Adrenal gland (tissue), 12 donors: Measurements from ENCODE around the gene DOHH. TPM values are rescaled to one million over a fixed set of nuclear protein-coding genes. Genes with fewer than 3 reads are reported as not detected.

Experiments
- DNase-seq, 7 donors: peaks; one replicate each; pipeline ENCODE4 v3.0.0-alpha.2; 2019 to 2020
- H3K27ac ChIP-seq, 5 donors: fragments of 200-600 bp; sonication (generic) in 4 of 5; 1 replicate in 3 of 5; 2 replicates in 2 of 5; pipeline versions ENCODE4 v1.5.1 to v1.8.0; 2016 to 2020; ENCODE audit warnings: mild to moderate bottlenecking in 1 of 5
- H3K27me3 ChIP-seq: fragments of 200-600 bp; 2 replicates; pipeline ENCODE4 v1.8.0; 2021
- H3K36me3 ChIP-seq, 2 donors: fragments of 200-600 bp; replicated peaks in 1 of 2; 1 replicate in 1 of 2; 2 replicates in 1 of 2; pipeline versions ENCODE4 v1.5.1 to v1.8.0; 2018 to 2022
- H3K4me1 ChIP-seq, 2 donors: fragments of 200-600 bp; replicated peaks in 1 of 2; 1 replicate in 1 of 2; 2 replicates in 1 of 2; pipeline versions ENCODE4 v1.5.1 to v1.8.0; 2018 to 2021
- H3K4me3 ChIP-seq, 4 donors: fragments of 200-600 bp; sonication (generic) in 3 of 4; one replicate each; pipeline ENCODE4 v1.5.1; 2016 to 2018
- H3K9me3 ChIP-seq, 3 donors: fragments of 200-600 bp; sonication (generic) in 1 of 3; replicated peaks in 1 of 3; 1 replicate in 2 of 3; 2 replicates in 1 of 3; pipeline versions ENCODE4 v1.5.1 to v1.8.0; 2016 to 2021
- CTCF ChIP-seq, 6 experiments: fragments of 450-650 bp in 4 of 6; fragments of 200-600 bp in 2 of 6; sonication (generic) in 1 of 6; IDR thresholded peaks; 1 replicate in 5 of 6; 2 replicates in 1 of 6; pipeline versions ENCODE4 v1.5.1 to v1.8.0; 2016 to 2021; ENCODE audit warnings: antibody characterized with exemption in 6 of 6, mild to moderate bottlenecking in 2 of 6, moderate library complexity in 1 of 6
- POLR2A ChIP-seq, 2 donors: fragments of 450-650 bp; IDR thresholded peaks; one replicate each; pipeline ENCODE4 v1.6.1; 2017; ENCODE audit warnings: antibody characterized with exemption in 2 of 2, mild to moderate bottlenecking in 2 of 2, moderate library complexity in 1 of 2
- WGBS, 4 donors: extraction: QIAGEN DNeasy Blood & Tissue Kit in 2 of 4; methylation state at CpG; one replicate each; pipeline versions ENCODE4 v1.1.5 to v1.1.7; 2013 to 2017; 5-methylcytosine and 5-hydroxymethylcytosine counted together
- intact Hi-C, 2 donors: fragments of 100-400 bp; cut with DNase I; formaldehyde crosslinking; loops; one replicate each; pipeline versions ENCODE4 v1.14.1 to v1.15.0; 2022 to 2023
- polyA plus RNA-seq, 3 donors: library from polyadenylated mRNA; stranded (reverse); fragments of 200-250 nt in 2 of 3; fragments of 350-450 nt in 1 of 3; fragmentation: Illumina TruSeq in 1 of 3; extraction: RNeasy Lipid Tissue Mini Kit (QIAGEN cat#74804) in 1 of 3; gene quantifications; one replicate each; pipeline ENCODE4 v1.2.3, GENCODE V29; 2013 to 2014
- total RNA-seq, 9 donors: library from RNA; depleted of rRNA in 4 of 9; stranded (reverse); fragments of >200 nt in 4 of 9; fragments of 120-200 nt in 1 of 9; fragmentation: NEBNext Ultra II Directional in 1 of 9; extraction: Animal tissue kit (Norgen Biotek cat#: 25700) in 1 of 9; gene quantifications; one replicate each; pipeline versions ENCODE4 v1.1.0 to v1.2.4, GENCODE V29; 2013 to 2023
- donor health status: healthy with polysubstance abuse.
- donor health status: Bipolar disorder and iron deficiency.
- donor health status: DM: yes; HTN: yes; CAD: no.
- donor health status: DM: no; HTN: no; CAD: no.
- donor health status: DM: no; HTN: no; CAD: no.
- donor health status: DM: yes; HTN: yes; CAD: no.

The DOHH gene
- total and polyA plus RNA-seq, 12 donors: 0.92 to 22.8 (median 13.8) TPM

- Histone ChIP-seq H3K27ac (peak overlapping the region in 1 of 5 donors; percentile 75), H3K9me3 (no peaks in the 10 kb centered on the region), H3K4me3 (no peak overlapping the region), H3K36me3 (peaks cover 0 to 55% of the 10 kb centered on the region in 2 donors), H3K27me3 (no peaks in the 10 kb centered on the region), H3K4me1 (peaks cover 18 to 33% of the 10 kb centered on the region in 2 donors)
- intact Hi-C loops: no loop called here
- TF ChIP-seq POLR2A (IDR thresholded peaks at IDR 0.05): no peak
- TF ChIP-seq CTCF (IDR thresholded peaks at IDR 0.05): no peak
- 80 to 92% (median 85%) methylated on average over 1 to 9 of the region's 9 CpGs for WGBS, 4 donors
- no peak for DNase-seq
Observed at GRCh38 chr19:3535235-3535535, 34.7 kb upstream of the DOHH start.

GRCh38 chr19:3534375-3535234, 34.1 kb upstream of the DOHH start:
- H3K36me3 ChIP-seq: peaks cover 0 to 55% of the 10 kb centered on the region in 2 donors
- peaks cover 18 to 33% of the 10 kb centered on the region in 2 donors for H3K4me1 ChIP-seq
- H3K27me3 ChIP-seq: no peaks in the 10 kb centered on the region
- H3K9me3 ChIP-seq: no peaks in the 10 kb centered on the region
- TF ChIP-seq CTCF (IDR thresholded peaks at IDR 0.05) (no peak), POLR2A (IDR thresholded peaks at IDR 0.05) (no peak)
- intact Hi-C loops: no loop called here
- DNase-seq: no peak
- H3K4me3 ChIP-seq: no peak overlapping the region
- 90 to 96% (median 94%) methylated on average over 9 to 38 of the region's 38 CpGs for WGBS, 4 donors
- H3K27ac ChIP-seq: no peak overlapping the region

GRCh38 chr19:3533563-3534216, 33.2 kb upstream of the DOHH start:
- peaks cover 18 to 29% of the 10 kb centered on the region in 2 donors for H3K4me1 ChIP-seq
- no peaks in the 10 kb centered on the region for H3K9me3 ChIP-seq
- WGBS, 4 donors: 61 to 67% (median 64%) methylated on average over 11 to 12 of the region's 12 CpGs
- no peak overlapping the region for H3K27ac ChIP-seq
- peak in 2 of 7 donors; percentile 61 to 70 for DNase-seq
- TF ChIP-seq CTCF (IDR thresholded peaks at IDR 0.05) (no peak), POLR2A (IDR thresholded peaks at IDR 0.05) (no peak)
- intact Hi-C loops: no loop called here
- H3K4me3 ChIP-seq: no peak overlapping the region
- H3K36me3 ChIP-seq: peaks cover 0 to 55% of the 10 kb centered on the region in 2 donors
- no peaks in the 10 kb centered on the region for H3K27me3 ChIP-seq

GRCh38 chr19:3533033-3533432, 32.6 kb upstream of the DOHH start:
- H3K36me3 ChIP-seq: peaks cover 0 to 58% of the 10 kb centered on the region in 2 donors

More at GRCh38 chr19:3533033-3533432, 32.6 kb upstream of the DOHH start:
- H3K9me3 ChIP-seq: no peaks in the 10 kb centered on the region
- WGBS, 4 donors: 89 to 94% (median 93%) methylated on average over 2 to 17 of the region's 17 CpGs
- H3K27ac ChIP-seq: no peak overlapping the region
- intact Hi-C loops: no loop called here
- H3K27me3 ChIP-seq: no peaks in the 10 kb centered on the region
- H3K4me3 ChIP-seq: no peak overlapping the region
- TF ChIP-seq CTCF (IDR thresholded peaks at IDR 0.05) (no peak), POLR2A (IDR thresholded peaks at IDR 0.05) (no peak)
- H3K4me1 ChIP-seq: peaks cover 18 to 23% of the 10 kb centered on the region in 2 donors
- no peak for DNase-seq
